Osteocyte (in vitro differentiated cells): ENCODE data around the gene PHACTR1. TPM values are rescaled to one million over a fixed set of nuclear protein-coding genes. Genes with fewer than 3 reads are reported as not detected.

Experiments used
- DNase-seq: peaks from one replicate; pipeline ENCODE4 v3.0.0; 2021; ENCODE audit warnings: mixed read lengths; ENCODE audit not compliant: unreplicated experiment; ENCODE audit errors: extremely low spot score
- H3K27ac Mint-ChIP-seq: one replicate; pipeline ENCODE4 v1.8.0; 2021; ENCODE audit warnings: mild to moderate bottlenecking, mixed read lengths; ENCODE audit not compliant: unreplicated experiment
- H3K27me3 Mint-ChIP-seq: one replicate; pipeline ENCODE4 v1.8.0; 2021; ENCODE audit warnings: mixed read lengths; ENCODE audit not compliant: unreplicated experiment
- H3K36me3 Mint-ChIP-seq: one replicate; pipeline ENCODE4 v1.8.0; 2021; ENCODE audit warnings: mixed read lengths; ENCODE audit not compliant: unreplicated experiment
- H3K4me1 Mint-ChIP-seq: one replicate; pipeline ENCODE4 v1.8.0; 2021; ENCODE audit warnings: mixed read lengths; ENCODE audit not compliant: unreplicated experiment
- H3K4me3 Mint-ChIP-seq: one replicate; pipeline ENCODE4 v1.8.0; 2021; ENCODE audit warnings: mild to moderate bottlenecking, moderate library complexity, mixed read lengths; ENCODE audit not compliant: unreplicated experiment
- H3K9me3 Mint-ChIP-seq: one replicate; pipeline ENCODE4 v1.8.0; 2021; ENCODE audit warnings: mixed read lengths; ENCODE audit not compliant: unreplicated experiment
- CTCF ChIP-seq: fragments of 200-600 bp; sonication (generic); IDR thresholded peaks from 2 replicates; pipeline ENCODE4 v1.5.0; 2021; ENCODE audit warnings: antibody characterized with exemption, mild to moderate bottlenecking, moderate library complexity
- total RNA-seq: library from RNA; stranded (reverse); gene quantifications from 2 replicates; pipeline ENCODE4 v1.2.1, GENCODE V29; 2021

The PHACTR1 gene
- total RNA-seq, 1 donor from 2014 or later = 1.0 TPM

- no peak overlapping the region for H3K4me3 Mint-ChIP-seq
- no peaks in the 10 kb centered on the region for H3K36me3 Mint-ChIP-seq
- H3K4me1 Mint-ChIP-seq = no peaks in the 10 kb centered on the region
- DNase-seq = no peak
- no peak overlapping the region for H3K27ac Mint-ChIP-seq
- no peaks in the 10 kb centered on the region for H3K9me3 Mint-ChIP-seq
- TF ChIP-seq CTCF = no peak
- H3K27me3 Mint-ChIP-seq = peaks cover 4% of the 10 kb centered on the region
Measured at GRCh38 chr6:12842114-12842513, 125.5 kb downstream of the PHACTR1 start.

- Mint-ChIP-seq H3K4me1 (no peaks in the 10 kb centered on the region), H3K27ac (no peak overlapping the region), H3K36me3 (no peaks in the 10 kb centered on the region)
Measured at GRCh38 chr6:12842658-12843057, 126.1 kb downstream of the PHACTR1 start.

DNA sequence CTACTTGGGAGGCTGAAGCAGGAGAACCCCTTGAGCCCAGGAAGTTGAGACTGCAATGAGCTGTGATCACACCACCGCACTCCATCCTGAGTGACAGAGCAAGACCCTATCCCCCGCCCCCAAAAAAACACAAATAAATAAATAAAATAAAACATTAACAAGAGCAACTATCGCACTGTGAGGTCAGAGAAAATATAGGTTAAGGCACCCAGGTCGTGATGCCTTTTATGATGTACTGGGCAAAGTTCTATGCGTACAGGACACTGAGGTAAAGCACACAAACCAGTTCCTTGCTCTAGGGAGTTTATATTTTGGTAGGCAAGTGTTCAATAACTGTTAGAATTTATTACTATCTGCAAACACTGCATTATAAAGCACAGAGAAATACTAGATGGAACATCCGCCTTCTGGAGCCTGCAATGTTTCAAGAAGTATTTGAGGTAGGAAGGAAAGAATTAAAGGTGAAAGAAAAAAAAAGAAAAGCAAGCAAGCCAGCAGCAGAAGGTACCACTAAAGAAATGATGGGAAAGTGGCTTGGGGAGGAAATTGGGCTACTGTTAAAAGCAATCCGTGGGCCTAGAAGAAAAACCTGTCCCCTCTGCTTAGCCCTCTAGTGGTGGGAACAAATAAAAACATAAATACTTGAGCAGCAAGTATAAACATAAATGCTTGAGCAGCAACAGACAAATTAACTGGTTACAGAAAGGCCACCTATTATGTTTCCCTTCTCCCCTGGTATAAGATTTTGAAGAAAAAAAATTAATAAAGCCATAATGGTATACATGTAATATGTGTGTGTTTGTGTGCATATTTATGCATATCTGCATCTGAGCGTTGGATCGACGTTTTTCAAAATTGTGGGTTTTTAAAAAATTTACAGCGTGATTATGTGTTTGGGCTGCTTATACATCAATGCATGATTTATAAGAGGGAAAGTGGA, 128.0 kb downstream of the PHACTR1 start:
- Mint-ChIP-seq H3K36me3 (no peaks in the 10 kb centered on the region), H3K27me3 (peaks cover 4% of the 10 kb centered on the region), H3K4me3 (no peak overlapping the region), H3K4me1 (no peaks in the 10 kb centered on the region), H3K9me3 (no peaks in the 10 kb centered on the region), H3K27ac (no peak overlapping the region)
- TF ChIP-seq CTCF = peak; percentile 64
- DNase-seq = no peak

More at GRCh38 chr6:12842658-12843057, 126.1 kb downstream of the PHACTR1 start:
- TF ChIP-seq CTCF = no peak
- no peak overlapping the region for H3K4me3 Mint-ChIP-seq
- no peak for DNase-seq
- peaks cover 4% of the 10 kb centered on the region for H3K27me3 Mint-ChIP-seq
- H3K9me3 Mint-ChIP-seq = no peaks in the 10 kb centered on the region

DNA sequence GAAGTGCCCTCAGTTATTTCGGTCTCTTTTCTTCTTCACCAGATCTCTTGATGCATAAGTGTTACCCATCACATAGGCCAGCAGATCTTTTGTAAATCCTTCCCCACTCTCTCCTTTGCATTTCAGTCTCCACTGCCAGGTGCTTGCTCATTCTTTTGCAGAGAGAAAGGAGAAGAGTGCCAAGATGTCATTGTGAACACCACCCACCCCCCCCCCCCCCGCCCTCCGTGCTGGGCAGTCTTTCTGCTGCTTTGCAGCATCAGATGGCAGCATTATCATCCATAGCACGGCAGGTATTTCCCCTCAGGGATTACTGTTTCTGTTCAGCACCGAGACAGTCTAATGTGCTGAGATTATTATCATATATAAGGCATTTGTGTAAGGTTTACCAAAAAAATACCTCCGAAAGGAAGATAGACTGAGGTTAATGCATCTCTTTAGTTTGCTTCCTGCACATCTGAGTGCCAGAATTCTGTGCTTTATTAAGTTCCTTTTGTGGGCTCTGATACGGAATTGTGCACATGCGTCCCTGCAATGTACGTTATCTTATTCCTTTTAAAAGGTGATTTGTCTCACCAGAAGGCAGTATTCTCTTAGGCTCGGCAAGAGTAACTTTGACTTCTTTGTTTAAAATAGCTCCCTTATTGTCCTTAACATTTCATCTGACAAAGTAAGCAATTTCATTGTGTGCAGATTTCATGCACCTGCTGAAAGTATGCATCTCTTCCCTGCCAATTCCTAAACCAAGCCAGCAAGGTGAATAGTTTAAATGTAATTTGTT, 128.8 kb downstream of the PHACTR1 start:
- Mint-ChIP-seq H3K27me3 (peaks cover 4% of the 10 kb centered on the region), H3K4me1 (no peaks in the 10 kb centered on the region), H3K4me3 (no peak overlapping the region), H3K9me3 (no peaks in the 10 kb centered on the region), H3K36me3 (no peaks in the 10 kb centered on the region), H3K27ac (no peak overlapping the region)
- DNase-seq = no peak
- no peak for TF ChIP-seq CTCF
